Neuronal stem cell (in vitro differentiated cells): ENCODE results near the gene RBPJL.

Experiments used
- DNase-seq: peaks from one replicate; pipeline ENCODE4 v3.0.0-alpha.2; 2013; ENCODE audit warnings: low spot score
- H2AFZ ChIP-seq: one replicate; pipeline ENCODE4 v1.6.1; 2013; ENCODE audit warnings: mild to moderate bottlenecking, low read length, inconsistent platforms
- H2AK5ac ChIP-seq: 2 replicates; pipeline ENCODE4 v1.6.1; 2013; ENCODE audit warnings: low read depth, mild to moderate bottlenecking, inconsistent platforms, low read length, moderate library complexity, mixed read lengths
- H2BK120ac ChIP-seq: 2 replicates; pipeline ENCODE4 v1.6.1; 2013; ENCODE audit warnings: low read depth, mild to moderate bottlenecking, inconsistent platforms, low read length, moderate library complexity, mixed read lengths
- H2BK12ac ChIP-seq: one replicate; pipeline ENCODE4 v1.6.1; 2013; ENCODE audit warnings: low read length, inconsistent platforms
- H2BK15ac ChIP-seq: 2 replicates; pipeline ENCODE4 v1.6.1; 2013; ENCODE audit warnings: mild to moderate bottlenecking, low read length, inconsistent platforms, mixed read lengths
- H2BK5ac ChIP-seq: one replicate; pipeline ENCODE4 v1.6.1; 2013; ENCODE audit warnings: inconsistent platforms, mild to moderate bottlenecking, low read length, moderate library complexity
- H3K14ac ChIP-seq: one replicate; pipeline ENCODE4 v1.6.1; 2013; ENCODE audit warnings: low read length, inconsistent platforms
- H3K18ac ChIP-seq: 2 replicates; pipeline ENCODE4 v1.6.1; 2013; ENCODE audit warnings: low read length, inconsistent platforms
- H3K23ac ChIP-seq: 2 replicates; pipeline ENCODE4 v1.6.1; 2013; ENCODE audit warnings: low read depth, mild to moderate bottlenecking, mixed read lengths, low read length, inconsistent platforms; ENCODE audit not compliant: poor library complexity
- H3K27ac ChIP-seq: replicated peaks from 3 replicates; pipeline ENCODE4 v1.5.1; 2013; ENCODE audit warnings: low read length, inconsistent platforms
- H3K27me3 ChIP-seq, 3 experiments: 2 replicates each; pipeline ENCODE4 v1.6.1; 2013; ENCODE audit warnings: low read length in 3 of 3, mild to moderate bottlenecking in 2 of 3, inconsistent platforms in 1 of 3, low read depth in 1 of 3, mixed read lengths in 1 of 3, moderate library complexity in 1 of 3; ENCODE audit not compliant: control insufficient read depth in 3 of 3, insufficient read depth in 3 of 3
- H3K36me3 ChIP-seq, 2 donors: replicated peaks in 1 of 2; 2 replicates each; pipeline ENCODE4 v1.6.1; 2013; ENCODE audit warnings: low read length in 2 of 2; ENCODE audit not compliant: control insufficient read depth in 2 of 2, insufficient read depth in 2 of 2
- H3K4ac ChIP-seq: 2 replicates; pipeline ENCODE4 v1.6.1; 2013; ENCODE audit warnings: inconsistent platforms, mild to moderate bottlenecking, low read length, moderate library complexity
- H3K4me1 ChIP-seq, 2 donors: 1 replicate in 1 of 2; 2 replicates in 1 of 2; pipeline ENCODE4 v1.6.1; 2013; ENCODE audit warnings: low read length in 2 of 2, low read depth in 1 of 2; ENCODE audit not compliant: control insufficient read depth in 2 of 2, insufficient read depth in 1 of 2
- H3K4me2 ChIP-seq: one replicate; pipeline ENCODE4 v1.6.1; 2013; ENCODE audit warnings: mild to moderate bottlenecking, low read length, inconsistent platforms; ENCODE audit not compliant: insufficient read depth, poor library complexity, severe bottlenecking
- H3K4me3 ChIP-seq, 2 donors: 2 replicates each; pipeline ENCODE4 v1.5.1; 2013; ENCODE audit warnings: low read length in 2 of 2, mild to moderate bottlenecking in 2 of 2, inconsistent platforms in 1 of 2, moderate library complexity in 1 of 2
- H3K79me1 ChIP-seq: one replicate; pipeline ENCODE4 v1.6.1; 2013; ENCODE audit warnings: low read depth, mild to moderate bottlenecking, inconsistent platforms, low read length, moderate library complexity
- H3K9ac ChIP-seq: one replicate; pipeline ENCODE4 v1.6.1; 2013; ENCODE audit warnings: mild to moderate bottlenecking, low read depth, low read length, inconsistent platforms; ENCODE audit not compliant: poor library complexity
- H3K9me3 ChIP-seq, 2 donors: replicated peaks in 1 of 2; 2 replicates each; pipeline versions ENCODE3 to v1.6.1; 2013; ENCODE audit warnings: low read length in 2 of 2, mild to moderate bottlenecking in 2 of 2, inconsistent platforms in 1 of 2, low read depth in 1 of 2, mixed read lengths in 1 of 2, moderate library complexity in 1 of 2; ENCODE audit not compliant: control insufficient read depth in 2 of 2, insufficient read depth in 1 of 2
- H4K8ac ChIP-seq: one replicate; pipeline ENCODE4 v1.6.1; 2013; ENCODE audit warnings: low read depth, mild to moderate bottlenecking, inconsistent platforms, low read length, moderate library complexity
- H4K91ac ChIP-seq: one replicate; pipeline ENCODE4 v1.6.1; 2013; ENCODE audit warnings: low read length, low read depth, mild to moderate bottlenecking, inconsistent platforms; ENCODE audit not compliant: poor library complexity
- WGBS, 2 donors: extraction: QIAGEN DNeasy Blood & Tissue Kit; methylation state at CpG; one replicate each; pipeline ENCODE4 v1.1.7; 2013; ENCODE audit warnings: missing lambda C conversion rate in 2 of 2, mixed read lengths in 1 of 2; ENCODE audit not compliant: insufficient read length in 2 of 2, insufficient replicate concordance in 1 of 2; ENCODE audit errors: extremely low coverage in 2 of 2; 5-methylcytosine and 5-hydroxymethylcytosine counted together

The RBPJL gene

GRCh38 chr20:45282700-45283550, 23.7 kb upstream of the RBPJL start:
- Histone ChIP-seq H4K91ac (no peak overlapping the region), H2AFZ (no peak overlapping the region), H4K8ac (no peak overlapping the region), H3K79me1 (no peaks in the 10 kb centered on the region), H2BK15ac (no peak overlapping the region), H3K9ac (peak overlapping the region; percentile 45), H3K27ac (no peak overlapping the region), H2AK5ac (no peak overlapping the region), H3K18ac (no peak overlapping the region), H3K27me3 (peaks cover 0 to 16% (median 0%) of the 10 kb centered on the region in 3 experiments), H2BK12ac (no peak overlapping the region), H3K4me1 (no peaks in the 10 kb centered on the region), H3K23ac (no peak overlapping the region), H2BK5ac (no peak overlapping the region), H3K14ac (no peak overlapping the region), H3K4me3 (no peak overlapping the region), H3K9me3 (no peaks in the 10 kb centered on the region), H3K4ac (no peak overlapping the region), H3K36me3 (no peaks in the 10 kb centered on the region), H2BK120ac (no peak overlapping the region), H3K4me2 (no peak overlapping the region)
- 100% methylated on average over 1 of the region's 7 CpGs; no CpG with 5 or more reads in 1 of the 2 donors for WGBS, 2 donors
- no peak for DNase-seq

GRCh38 chr20:45283551-45284057, 23.0 kb upstream of the RBPJL start:
- Histone ChIP-seq H3K14ac (no peak overlapping the region), H2BK5ac (no peak overlapping the region), H2AFZ (no peak overlapping the region), H2AK5ac (no peak overlapping the region), H2BK12ac (no peak overlapping the region), H3K4ac (no peak overlapping the region), H3K4me2 (no peak overlapping the region), H3K27ac (no peak overlapping the region), H2BK15ac (no peak overlapping the region), H2BK120ac (no peak overlapping the region), H4K91ac (no peak overlapping the region), H3K9me3 (no peaks in the 10 kb centered on the region), H3K9ac (peak overlapping the region; percentile 45), H3K18ac (no peak overlapping the region), H3K36me3 (no peaks in the 10 kb centered on the region), H4K8ac (no peak overlapping the region), H3K4me3 (no peak overlapping the region), H3K4me1 (no peaks in the 10 kb centered on the region), H3K27me3 (peaks cover 0 to 20% (median 0%) of the 10 kb centered on the region in 3 experiments), H3K79me1 (no peaks in the 10 kb centered on the region), H3K23ac (no peak overlapping the region)
- no peak for DNase-seq
- WGBS, 2 donors, result no CpG with 5 or more reads among the region's 4 CpGs

GRCh38 chr20:45288376-45288775, 18.3 kb upstream of the RBPJL start:
- H2BK5ac ChIP-seq, result no peak overlapping the region
- DNase-seq, result no peak
- no peaks in the 10 kb centered on the region for H3K9me3 ChIP-seq
- H2AFZ ChIP-seq, result no peak overlapping the region
- no peak overlapping the region for H3K14ac ChIP-seq
- no peak overlapping the region for H4K8ac ChIP-seq
- no peak overlapping the region for H3K27ac ChIP-seq
- H3K4me3 ChIP-seq, result no peak overlapping the region
- H3K9ac ChIP-seq, result no peak overlapping the region
- H2AK5ac ChIP-seq, result no peak overlapping the region
- no peak overlapping the region for H2BK120ac ChIP-seq
- H3K23ac ChIP-seq, result no peak overlapping the region
- H3K27me3 ChIP-seq, result peaks cover 0 to 40% (median 1%) of the 10 kb centered on the region in 3 experiments
- H3K4me2 ChIP-seq, result no peak overlapping the region
- H3K18ac ChIP-seq, result no peak overlapping the region
- no peak overlapping the region for H3K4ac ChIP-seq
- H3K36me3 ChIP-seq, result no peaks in the 10 kb centered on the region
- H3K79me1 ChIP-seq, result no peaks in the 10 kb centered on the region
- peaks cover 2% of the 10 kb centered on the region in 2 donors for H3K4me1 ChIP-seq
- no peak overlapping the region for H4K91ac ChIP-seq
- H2BK12ac ChIP-seq, result no peak overlapping the region
- WGBS, 2 donors, result no CpG with 5 or more reads among the region's 4 CpGs
- H2BK15ac ChIP-seq, result no peak overlapping the region

- no peak overlapping the region for H2BK12ac ChIP-seq
- H2AFZ ChIP-seq, result no peak overlapping the region
- H2BK15ac ChIP-seq, result no peak overlapping the region
- no peaks in the 10 kb centered on the region for H3K36me3 ChIP-seq
- H3K27me3 ChIP-seq, result peaks cover 0 to 35% (median 1%) of the 10 kb centered on the region in 3 experiments
- no peak overlapping the region for H3K18ac ChIP-seq
- no peak overlapping the region for H3K14ac ChIP-seq
- peaks cover 2% of the 10 kb centered on the region in 2 donors for H3K4me1 ChIP-seq
- no peak overlapping the region for H3K9ac ChIP-seq
- no peak overlapping the region for H4K91ac ChIP-seq
- H3K4me2 ChIP-seq, result no peak overlapping the region
- no peak overlapping the region for H3K4me3 ChIP-seq
- no peak overlapping the region for H3K4ac ChIP-seq
- WGBS, 2 donors, result no CpG with 5 or more reads among the region's 5 CpGs
- no peak for DNase-seq
- no peak overlapping the region for H4K8ac ChIP-seq
- no peak overlapping the region for H2BK5ac ChIP-seq
- H3K79me1 ChIP-seq, result no peaks in the 10 kb centered on the region
- H2BK120ac ChIP-seq, result no peak overlapping the region
- H3K9me3 ChIP-seq, result peaks cover 0 to under 1% of the 10 kb centered on the region in 2 donors
- no peak overlapping the region for H3K27ac ChIP-seq
- no peak overlapping the region for H2AK5ac ChIP-seq
- H3K23ac ChIP-seq, result no peak overlapping the region
These were observed 17.8 kb upstream of the RBPJL start for GRCh38 chr20:45288860-45289259.
